MM.1S (cell line): ENCODE results near the gene PRKG2.

Source experiments
- EZH2phosphoT487 ChIP-seq: fragments of 300-600 bp; sonication (generic); IDR thresholded peaks from 2 replicates; pipeline ENCODE4 v1.6.1; 2018; ENCODE audit warnings: antibody characterized with exemption, low read length
- TF ChIP-seq, protein P1 (sequence below): fragments of 300-600 bp; sonication (generic); IDR thresholded peaks from 2 replicates; pipeline ENCODE4 v1.5.1; 2016; ENCODE audit warnings: antibody characterized with exemption, low read length, mixed read lengths

DNA sequence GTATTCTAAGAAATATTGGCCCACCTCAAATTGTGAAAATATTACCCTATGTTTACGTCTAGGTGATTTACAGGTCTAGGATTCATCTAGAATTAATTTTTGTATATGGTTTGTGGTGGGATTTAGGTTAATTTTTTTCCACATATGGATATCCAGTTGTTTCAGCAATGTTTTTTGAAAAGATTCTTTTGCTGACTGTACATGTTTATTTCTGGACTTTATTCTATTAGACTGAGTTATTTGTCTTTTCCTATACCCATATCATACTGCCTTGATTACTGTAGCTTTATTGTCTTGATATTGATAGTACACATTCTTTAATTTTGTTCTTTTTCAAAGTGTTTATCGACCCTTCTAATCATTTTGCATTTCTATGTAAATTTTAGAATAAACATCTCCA lies 83.5 kb downstream of the PRKG2 start:
- TF ChIP-seq, protein P1, sequence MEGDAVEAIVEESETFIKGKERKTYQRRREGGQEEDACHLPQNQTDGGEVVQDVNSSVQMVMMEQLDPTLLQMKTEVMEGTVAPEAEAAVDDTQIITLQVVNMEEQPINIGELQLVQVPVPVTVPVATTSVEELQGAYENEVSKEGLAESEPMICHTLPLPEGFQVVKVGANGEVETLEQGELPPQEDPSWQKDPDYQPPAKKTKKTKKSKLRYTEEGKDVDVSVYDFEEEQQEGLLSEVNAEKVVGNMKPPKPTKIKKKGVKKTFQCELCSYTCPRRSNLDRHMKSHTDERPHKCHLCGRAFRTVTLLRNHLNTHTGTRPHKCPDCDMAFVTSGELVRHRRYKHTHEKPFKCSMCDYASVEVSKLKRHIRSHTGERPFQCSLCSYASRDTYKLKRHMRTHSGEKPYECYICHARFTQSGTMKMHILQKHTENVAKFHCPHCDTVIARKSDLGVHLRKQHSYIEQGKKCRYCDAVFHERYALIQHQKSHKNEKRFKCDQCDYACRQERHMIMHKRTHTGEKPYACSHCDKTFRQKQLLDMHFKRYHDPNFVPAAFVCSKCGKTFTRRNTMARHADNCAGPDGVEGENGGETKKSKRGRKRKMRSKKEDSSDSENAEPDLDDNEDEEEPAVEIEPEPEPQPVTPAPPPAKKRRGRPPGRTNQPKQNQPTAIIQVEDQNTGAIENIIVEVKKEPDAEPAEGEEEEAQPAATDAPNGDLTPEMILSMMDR, result no peak
- no peak for TF ChIP-seq EZH2phosphoT487
